HCT116 (cell line): ENCODE results near the gene FLNB.

ENCODE experiments used
- CTCF ChIP-seq, 3 experiments: fragments of 200-600 bp in 1 of 3; sonication (generic) in 1 of 3; IDR thresholded peaks in 2 of 3; conservative IDR thresholded peaks in 1 of 3; 2 replicates each; pipeline ENCODE4 v1.5.1; 2012 to 2017; ENCODE audit warnings: low read depth in 2 of 3, low read length in 2 of 3, antibody characterized with exemption in 1 of 3, borderline replicate concordance in 1 of 3, control low read depth in 1 of 3, mild to moderate bottlenecking in 1 of 3, mixed read lengths in 1 of 3, mixed run types in 1 of 3, moderate library complexity in 1 of 3; ENCODE audit not compliant: insufficient read depth in 1 of 3
- EGR1 ChIP-seq: IDR thresholded peaks from 2 replicates; pipeline ENCODE4 v1.6.1; 2012; ENCODE audit warnings: low read depth
- EZH2phosphoT487 ChIP-seq: fragments of 200-600 bp; IDR thresholded peaks from 2 replicates; pipeline ENCODE4 v1.6.1; 2018; ENCODE audit warnings: antibody characterized with exemption, borderline replicate concordance
- POLR2A ChIP-seq: IDR thresholded peaks from 2 replicates; pipeline ENCODE4 v1.7.0; 2011; ENCODE audit warnings: borderline replicate concordance; ENCODE audit not compliant: insufficient read depth, insufficient read length; ENCODE audit errors: extremely low read depth
- RAD21 ChIP-seq: IDR thresholded peaks from 2 replicates; pipeline ENCODE4 v1.6.1; 2012; ENCODE audit warnings: low read depth, mild to moderate bottlenecking
- REST ChIP-seq: IDR thresholded peaks from 2 replicates; pipeline ENCODE4 v1.6.1; 2012; ENCODE audit warnings: low read depth
- SP1 ChIP-seq: IDR thresholded peaks from 2 replicates; pipeline ENCODE4 v1.6.1; 2012; ENCODE audit warnings: low read depth
- YY1 ChIP-seq: IDR thresholded peaks from 2 replicates; pipeline ENCODE4 v1.6.1; 2011; ENCODE audit warnings: low read length, low read depth, moderate library complexity, mild to moderate bottlenecking; ENCODE audit not compliant: insufficient replicate concordance; ENCODE audit errors: extremely low read depth
- ZNF274 ChIP-seq: fragments of 200-500 bp; sonication (Bioruptor generic); IDR thresholded peaks from 2 replicates; pipeline ENCODE4 v1.6.1; 2014; ENCODE audit warnings: mild to moderate bottlenecking, low read depth, low read length, inconsistent platforms

- TF ChIP-seq POLR2A (no peak), CTCF (IDR thresholded peaks at IDR 0.05 in 2 of 3, conservative IDR thresholded peaks at IDR 0.05 in 1 of 3; ENCODE audit: borderline replicate concordance in 1 of 3, insufficient read depth in 1 of 3, low read depth in 2 of 3, low read length in 2 of 3) (no peak), EZH2phosphoT487 (no peak), YY1 (no peak), ZNF274 (no peak), RAD21 (no peak), REST (no peak), EGR1 (no peak), SP1 (no peak)
Observed at GRCh38 chr3:58072763-58073130, 64.5 kb downstream of the FLNB start.
